ENCODE measurements around the gene LENG1. TPM values are rescaled to one million over a fixed set of nuclear protein-coding genes. Genes with fewer than 3 reads are reported as not detected.

LENG1 gene
- total RNA-seq, 2 experiments from 2014 or later: 3.9 to 5.3 TPM

Other genes starting within 250 kb of the LENG1 start
- gene CACNG8, start 196.8 kb downstream of the LENG1 start, total RNA-seq: not detected
- not detected for gene CACNG6, start 168.1 kb downstream of the LENG1 start, total RNA-seq
- not detected for gene VSTM1, start 95.8 kb downstream of the LENG1 start, total RNA-seq
- not detected for gene TARM1, start 78.4 kb downstream of the LENG1 start, total RNA-seq
- under 1 TPM; 0.27 to 0.29 TPM for gene OSCAR, start 58.9 kb downstream of the LENG1 start, total RNA-seq
- gene NDUFA3, start 56.9 kb downstream of the LENG1 start, total RNA-seq: 100 to 1,000 TPM; 104 to 110 TPM
- 10 to 100 TPM; 34.9 to 36.6 TPM for gene TFPT, start 44.1 kb downstream of the LENG1 start, total RNA-seq
- 100 to 1,000 TPM; 123 to 124 TPM for gene PRPF31, start 44.0 kb downstream of the LENG1 start, total RNA-seq
- gene CNOT3, start 22.0 kb downstream of the LENG1 start, total RNA-seq: 10 to 100 TPM; 65.2 to 68.5 TPM
- gene TMC4, start 13.4 kb upstream of the LENG1 start, total RNA-seq: not detected
- gene MBOAT7, start 29.9 kb upstream of the LENG1 start, total RNA-seq: 100 to 1,000 TPM; 119 to 120 TPM
- 10 to 100 TPM; 21.7 to 22.9 TPM for gene TSEN34, start 31.6 kb upstream of the LENG1 start, total RNA-seq
- 1,000 to 10,000 TPM; 1,671 to 1,692 TPM for gene RPS9, start 41.1 kb upstream of the LENG1 start, total RNA-seq
- not detected for gene LILRB3, start 63.3 kb upstream of the LENG1 start, total RNA-seq
- gene LILRA6, start 83.1 kb upstream of the LENG1 start, total RNA-seq: not detected
- not detected for gene LILRB5, start 97.6 kb upstream of the LENG1 start, total RNA-seq
- not detected for gene LILRB2, start 121.4 kb upstream of the LENG1 start, total RNA-seq
- not detected for gene LILRA5, start 153.4 kb upstream of the LENG1 start, total RNA-seq
- not detected for gene LILRA4, start 179.4 kb upstream of the LENG1 start, total RNA-seq
- gene LAIR1, start 205.2 kb upstream of the LENG1 start, total RNA-seq: 1 to 10 TPM; 7.4 to 9.3 TPM

All from activated CD8-positive, alpha-beta memory T cell treated with anti-CD3 and anti-CD28 coated beads for 36 hours (primary cell).